ENCODE data around the gene MIB2.
"Not testable (repeated sequence)": the region's sequence is repeated elsewhere in the genome, so short reads cannot be mapped to it uniquely, and the experiment has no call there.

The MIB2 gene

DNA sequence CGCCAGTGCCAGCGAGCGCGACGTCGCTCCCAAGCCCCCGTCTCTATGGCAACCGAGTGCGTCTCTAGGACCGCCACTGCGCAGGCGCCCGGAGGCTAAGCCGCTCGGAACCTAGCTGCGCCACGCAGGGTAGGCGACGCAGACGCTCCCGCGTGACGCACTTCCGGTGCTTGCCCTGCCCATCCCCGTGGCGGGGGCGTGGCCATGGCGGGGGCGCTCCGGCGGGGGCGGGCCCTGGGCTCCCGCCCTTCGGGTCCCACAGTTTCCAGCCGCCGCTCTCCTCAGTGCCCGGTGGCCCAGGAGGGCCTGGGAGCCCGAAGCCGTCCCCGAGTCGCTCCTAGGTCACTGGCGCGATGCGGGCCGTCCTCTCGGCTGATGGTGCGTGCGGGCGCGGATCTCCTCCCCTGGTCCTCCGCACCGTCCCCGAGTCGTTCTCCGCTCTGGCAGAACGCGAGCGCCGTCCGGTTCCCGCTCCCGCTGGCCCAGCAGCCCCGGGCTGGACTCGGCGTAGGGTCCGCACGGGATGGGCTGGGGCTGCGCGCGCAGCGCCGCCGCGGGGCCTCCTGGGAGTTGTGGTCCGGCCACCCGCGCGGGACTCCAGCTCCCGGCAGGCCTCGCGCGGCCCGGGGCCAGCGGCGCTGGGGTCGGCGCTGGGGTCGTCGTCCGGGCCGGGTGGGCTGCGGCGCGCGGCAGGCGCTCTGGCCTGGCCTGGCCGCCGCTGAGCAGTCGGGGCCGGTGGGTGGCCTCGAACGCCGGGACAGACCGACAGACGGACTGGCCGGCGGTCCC lies at the start of gene MIB2:
MIB2 (plus strand) TSS at position 245 of the 789 bp plus-strand sequence. CDS start 7,953 bp downstream, outside the sequence.
- peak; percentile 91 to 94 for DNase-seq (ENCODE audit: extremely low read depth in 1 of 2, low read depth in 1 of 2)

DNA sequence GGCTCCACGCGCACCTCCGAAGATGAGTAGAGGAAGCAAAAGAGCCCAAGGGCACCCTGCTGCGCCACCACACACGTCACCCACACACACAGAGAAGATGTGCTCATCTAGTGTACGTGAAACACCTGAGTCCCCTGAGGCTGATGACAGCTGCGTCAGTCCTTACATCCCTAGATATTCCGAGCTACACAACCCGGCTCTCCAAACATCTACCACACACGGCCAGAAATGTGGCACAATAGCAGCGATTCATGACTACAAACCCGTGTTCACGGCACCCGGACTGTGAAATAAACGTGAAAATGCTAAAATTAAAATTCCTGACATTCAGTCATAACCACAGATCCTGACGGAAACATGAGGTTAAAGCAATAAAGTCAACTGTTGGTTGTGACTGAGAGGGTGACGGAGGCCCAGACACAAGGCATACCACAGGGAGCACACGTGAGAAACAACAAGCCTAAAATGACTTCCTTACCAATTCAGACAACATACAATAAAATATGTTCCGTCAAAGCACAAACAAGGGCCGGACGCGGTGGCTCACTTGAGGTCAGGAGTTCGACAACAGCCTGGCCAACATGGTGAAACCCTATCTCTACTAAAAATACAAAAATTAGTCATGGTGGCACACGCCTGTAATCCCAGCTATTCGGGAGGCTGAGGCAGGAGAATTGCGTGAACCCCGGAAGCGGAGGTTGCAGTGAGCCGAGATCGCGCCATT lies 48.0 kb upstream of the MIB2 start:
- no peak for DNase-seq (ENCODE audit: extremely low read depth in 1 of 2, low read depth in 1 of 2)

DNA sequence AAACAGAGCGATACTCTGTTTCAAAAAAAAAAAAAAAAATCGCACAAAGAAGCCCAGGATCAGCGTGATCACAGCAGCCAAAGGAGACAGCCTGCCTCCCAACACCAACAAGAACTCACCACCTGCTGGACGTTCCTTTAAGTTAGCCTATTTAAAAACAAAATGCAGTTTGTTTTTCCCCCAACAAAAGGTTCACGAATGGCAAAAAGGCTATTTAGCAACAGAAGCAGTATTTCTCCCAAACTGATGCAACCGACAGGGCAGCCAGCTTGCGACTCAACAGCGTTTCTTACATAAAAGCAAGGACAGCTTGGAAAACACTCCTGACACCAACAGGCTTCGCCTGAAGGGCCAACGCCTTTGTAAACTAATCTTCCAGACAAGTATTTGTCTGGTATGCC lies 47.4 kb upstream of the MIB2 start:
- DNase-seq (ENCODE audit: extremely low read depth in 1 of 2, low read depth in 1 of 2): no peak

DNA sequence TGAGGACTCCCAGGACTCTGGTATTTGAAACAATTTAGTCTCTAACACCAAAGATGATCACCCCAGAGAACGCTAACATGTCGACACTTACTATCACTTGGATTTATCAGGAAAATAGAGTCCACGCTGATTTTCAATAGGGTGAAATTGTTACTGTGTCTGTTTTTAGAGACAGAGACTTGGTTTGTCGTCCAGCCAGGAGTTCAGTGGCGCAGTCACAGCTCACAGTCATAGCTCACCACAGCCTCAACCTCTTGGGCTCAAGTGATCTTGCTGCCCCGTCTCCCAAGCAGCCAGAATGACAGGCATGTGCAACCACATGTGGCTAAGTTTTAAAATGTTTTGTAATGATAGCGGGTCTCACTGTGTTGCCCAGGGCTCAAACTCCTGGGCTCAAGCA lies 46.0 kb upstream of the MIB2 start:
- no peak for DNase-seq (ENCODE audit: extremely low read depth in 1 of 2, low read depth in 1 of 2)

DNA sequence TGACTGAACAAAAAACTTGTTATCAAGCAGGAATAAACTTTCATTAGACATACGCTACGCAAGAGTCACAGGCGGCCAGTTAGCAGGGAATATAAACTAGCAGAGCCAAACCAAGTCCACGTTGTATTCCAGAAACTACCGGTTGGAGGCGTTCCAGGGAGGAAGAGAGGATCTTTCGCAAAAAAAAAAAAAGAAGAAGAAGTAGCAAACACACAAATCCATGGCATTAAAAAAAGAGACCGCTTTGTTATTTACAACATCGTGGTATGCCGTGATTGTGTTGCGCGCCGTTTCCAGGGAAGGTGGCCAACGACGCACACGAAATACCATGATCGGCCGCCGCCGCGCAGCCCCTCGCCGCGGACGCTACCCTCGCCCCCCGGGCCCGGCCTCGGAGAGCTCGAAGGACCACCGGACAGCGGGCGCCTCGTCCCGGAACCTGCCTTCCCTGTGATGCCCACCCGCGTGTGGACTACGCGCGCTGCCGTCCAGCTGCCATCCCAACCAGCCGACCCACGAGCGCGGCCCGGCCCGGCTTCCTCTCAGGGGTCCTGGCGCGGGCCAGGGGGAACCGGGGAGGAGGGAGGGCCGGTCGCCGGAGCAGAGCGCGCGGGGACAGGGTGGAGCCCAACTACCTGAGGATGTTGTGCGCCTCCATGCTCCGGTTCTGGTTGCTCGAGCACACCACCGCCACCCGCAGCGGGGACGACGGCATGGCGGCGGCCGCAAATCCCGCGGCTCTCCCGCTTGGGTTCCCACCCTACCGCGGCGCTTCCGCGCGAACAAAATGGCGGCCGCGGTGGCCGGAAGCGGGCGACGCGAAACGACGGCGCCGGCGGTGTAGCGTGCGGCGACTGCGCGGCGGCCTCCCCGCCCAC lies 41.2 kb upstream of the MIB2 start:
- DNase-seq (ENCODE audit: extremely low read depth in 1 of 2, low read depth in 1 of 2): peak; percentile 24 to 60

- peak; percentile 80 to 87 for DNase-seq (ENCODE audit: extremely low read depth in 1 of 2, low read depth in 1 of 2)
These were observed 40.4 kb upstream of the MIB2 start, which contains the start of gene SSU72 for GRCh38 chr1:1574721-1575537. SSU72 (minus strand) TSS chr1:1574863; CDS start chr1:1574557, 306 bp downstream.

- DNase-seq (ENCODE audit: extremely low read depth in 1 of 2, low read depth in 1 of 2): no peak
These were observed 37.8 kb upstream of the MIB2 start for GRCh38 chr1:1577367-1578011.

GRCh38 chr1:1578371-1578940 lies 36.8 kb upstream of the MIB2 start:
- no peak for DNase-seq (ENCODE audit: extremely low read depth in 1 of 2, low read depth in 1 of 2)

- no peak for DNase-seq (ENCODE audit: extremely low read depth in 1 of 2, low read depth in 1 of 2)
These were observed 32.5 kb upstream of the MIB2 start for GRCh38 chr1:1582585-1583346.

- no peak for DNase-seq (ENCODE audit: extremely low read depth in 1 of 2, low read depth in 1 of 2)
These were observed 31.8 kb upstream of the MIB2 start for GRCh38 chr1:1583347-1584010.

DNA sequence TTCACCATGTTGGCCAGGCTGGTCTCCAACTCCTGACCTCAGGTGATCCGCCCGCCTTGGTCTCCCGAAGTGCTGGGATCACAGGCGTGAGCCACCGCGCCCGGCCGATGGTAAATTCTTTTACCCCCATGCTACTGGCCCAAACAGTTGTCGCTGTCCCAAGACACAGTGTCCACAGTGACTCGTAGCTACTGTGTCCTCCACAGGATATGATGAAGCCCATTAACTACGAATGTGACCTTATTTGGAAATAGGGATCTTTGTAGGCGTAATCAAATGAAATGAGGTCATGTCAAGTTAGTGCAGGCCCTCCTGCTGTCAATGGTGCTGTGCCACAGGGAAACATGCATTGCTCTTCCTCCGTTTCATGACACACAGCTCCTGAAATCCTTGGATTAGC lies 23.8 kb upstream of the MIB2 start:
- DNase-seq (ENCODE audit: extremely low read depth in 1 of 2, low read depth in 1 of 2): no peak

DNA sequence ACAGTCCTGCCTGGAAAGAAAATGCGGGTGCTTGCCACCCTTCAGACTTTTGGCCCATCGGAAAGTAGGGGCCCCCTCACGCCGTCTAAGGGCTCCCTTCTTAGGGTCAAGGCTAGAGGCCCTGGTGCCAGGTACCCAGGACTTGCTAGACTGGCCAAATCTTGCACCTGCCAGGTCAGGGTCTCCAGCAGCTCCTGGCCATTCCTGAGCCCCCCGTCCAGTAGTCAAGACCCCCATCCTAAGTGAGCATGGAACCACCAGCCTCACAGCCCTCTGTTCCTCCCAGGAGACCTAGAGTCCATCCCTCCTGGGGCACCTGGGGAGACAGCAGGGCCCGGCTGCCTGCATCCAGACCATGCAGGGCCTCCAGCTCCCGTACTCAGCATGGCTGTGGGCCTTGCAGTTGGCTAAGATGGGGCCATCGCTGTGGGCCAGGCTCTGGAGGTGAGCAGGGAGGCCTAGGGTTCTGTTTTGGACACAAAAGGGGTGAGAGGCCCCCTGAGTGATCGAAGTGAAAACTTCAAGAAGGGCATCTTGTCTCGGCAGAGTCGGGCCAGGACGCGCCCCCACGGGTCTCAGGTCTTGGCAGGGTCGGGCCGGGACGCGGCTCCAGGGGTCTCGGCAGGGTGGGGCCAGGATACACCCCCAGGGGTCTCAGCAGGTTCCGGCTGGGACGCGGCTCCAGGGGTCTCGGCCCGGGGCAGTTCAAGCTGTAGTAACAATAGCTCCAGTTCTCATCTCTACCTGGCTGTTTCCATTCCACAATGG lies 21.3 kb upstream of the MIB2 start:
- DNase-seq (ENCODE audit: extremely low read depth in 1 of 2, low read depth in 1 of 2): no peak

DNA sequence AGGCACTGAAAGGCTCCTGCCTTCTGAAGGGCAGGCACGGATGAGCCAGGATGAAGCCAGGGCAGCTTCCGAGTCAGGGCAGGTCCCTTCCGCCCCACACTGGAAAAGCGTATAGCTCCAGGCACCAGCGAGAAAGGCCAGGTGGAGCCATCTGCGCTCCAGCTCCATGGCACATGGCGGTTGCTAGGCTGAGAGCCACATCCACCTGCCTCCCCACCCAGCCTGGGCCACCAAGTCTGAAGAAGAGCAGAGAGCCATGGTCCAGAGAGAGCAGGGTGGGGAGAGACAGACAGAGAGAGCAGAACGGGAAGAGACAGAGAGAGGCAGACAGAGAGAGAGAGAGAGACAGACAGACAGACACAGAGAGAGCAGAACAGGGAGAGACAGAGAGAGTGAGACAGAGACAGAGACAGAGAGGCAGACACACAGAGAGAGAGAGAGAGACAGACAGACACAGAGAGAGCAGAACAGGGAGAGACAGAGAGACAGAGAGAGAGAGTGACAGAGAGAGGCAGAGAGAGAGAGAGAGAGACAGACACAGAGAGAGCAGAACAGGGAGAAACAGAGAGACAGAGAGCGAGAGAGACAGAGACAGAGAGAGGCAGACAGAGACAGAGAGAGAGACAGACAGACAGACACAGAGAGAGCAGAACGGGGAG lies 20.6 kb upstream of the MIB2 start:
- no peak for DNase-seq (ENCODE audit: extremely low read depth in 1 of 2, low read depth in 1 of 2)

GRCh38 chr1:1595341-1595740 lies 20.0 kb upstream of the MIB2 start:
- DNase-seq (ENCODE audit: extremely low read depth in 1 of 2, low read depth in 1 of 2): not testable (repeated sequence)

DNA sequence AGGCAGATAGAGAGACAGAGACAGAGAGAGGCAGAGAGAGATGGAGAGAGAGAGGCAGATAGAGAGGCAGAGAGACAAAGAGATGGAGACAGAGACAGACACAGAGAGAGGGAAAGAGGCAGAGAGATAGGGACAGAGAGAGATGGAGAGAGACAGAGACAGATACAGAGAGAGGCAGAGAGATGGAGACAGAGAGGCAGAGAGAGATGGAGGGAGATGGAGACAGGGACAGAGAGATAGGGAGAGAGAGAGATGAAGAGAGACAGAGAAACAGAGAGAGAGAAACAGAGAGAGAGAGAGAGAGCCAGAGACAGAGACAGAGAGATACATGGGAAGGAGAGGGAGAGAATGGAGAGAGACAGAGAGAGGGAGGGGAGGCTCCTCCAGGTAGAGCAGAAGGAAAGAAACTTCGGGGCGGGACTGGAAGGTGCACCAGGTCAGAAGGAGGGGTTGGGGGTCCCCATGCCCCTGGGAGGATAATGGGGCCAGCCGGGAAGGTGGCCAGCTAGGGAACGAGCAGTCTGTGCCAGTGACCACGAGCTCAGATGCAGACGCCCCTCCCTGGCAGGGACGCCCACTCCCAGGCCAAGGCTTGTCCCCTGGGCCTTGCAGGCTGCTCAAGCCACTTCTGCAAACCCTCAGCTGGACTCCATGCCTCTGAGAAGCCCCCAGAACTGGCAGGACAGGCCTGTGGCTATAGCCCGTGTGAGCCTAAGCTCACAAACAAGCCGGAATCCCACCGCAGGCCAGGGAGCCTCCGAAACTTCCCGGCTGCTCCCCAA lies 18.6 kb upstream of the MIB2 start:
- DNase-seq (ENCODE audit: extremely low read depth in 1 of 2, low read depth in 1 of 2): no peak

DNA sequence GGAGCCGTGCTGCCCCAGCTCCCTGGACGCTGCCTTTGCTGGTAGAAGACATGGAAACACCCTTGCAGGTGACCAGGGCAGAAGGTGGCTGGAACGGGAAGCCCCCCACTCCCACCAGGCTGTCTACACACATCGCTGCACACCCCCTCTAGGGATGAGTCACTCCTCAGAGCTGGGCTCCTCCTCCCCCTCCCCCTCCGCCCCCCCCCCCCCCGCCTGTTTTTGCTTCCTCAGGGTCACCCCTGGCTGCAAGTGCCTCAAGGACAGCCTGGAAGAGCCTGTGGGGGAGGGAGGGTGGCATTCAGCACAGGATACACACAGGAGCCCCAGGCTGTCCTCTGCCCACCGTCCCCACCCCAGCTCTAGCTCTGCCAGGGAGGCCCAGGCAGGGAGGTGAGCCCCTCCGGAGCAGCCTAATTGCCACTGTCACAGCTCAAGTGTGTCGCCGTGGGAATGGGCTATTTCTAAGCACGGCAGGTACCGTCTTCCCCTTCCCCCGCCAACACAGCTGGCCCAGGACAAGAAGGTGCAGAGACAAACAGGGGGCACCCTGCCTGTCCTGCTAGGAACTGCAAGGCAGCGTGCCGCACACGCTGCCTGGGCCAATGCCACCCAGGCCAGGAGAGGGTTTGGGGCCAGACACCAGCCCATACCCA lies 17.9 kb upstream of the MIB2 start:
- DNase-seq (ENCODE audit: extremely low read depth in 1 of 2, low read depth in 1 of 2): no peak

All from stimulated activated CD8-positive, alpha-beta memory T cell treated with anti-CD3 and anti-CD28 coated beads, Interleukin-7, amount 100 ng/mL, for 48 hours (primary cell).